Erythroblast (primary cell): ENCODE results near the gene ABHD15.
"Not testable (repeated sequence)": the region's sequence is repeated elsewhere in the genome, so short reads cannot be mapped to it uniquely, and the experiment has no call there.

Experiments used
- DNase-seq, 2 experiments: peaks; one replicate each; lab custom pipeline; 2025; lab: John Stamatoyannopoulos, UW
- GATA1 ChIP-seq: IDR thresholded peaks from 2 replicates; pipeline ENCODE4 v1.6.1; 2011; ENCODE audit warnings: low read depth, mild to moderate bottlenecking, control low read depth, low read length, moderate library complexity
- POLR2A ChIP-seq: IDR thresholded peaks from 2 replicates; pipeline ENCODE4 v1.6.1; 2011; ENCODE audit warnings: mild to moderate bottlenecking, low read length

Gene ABHD15

DNA sequence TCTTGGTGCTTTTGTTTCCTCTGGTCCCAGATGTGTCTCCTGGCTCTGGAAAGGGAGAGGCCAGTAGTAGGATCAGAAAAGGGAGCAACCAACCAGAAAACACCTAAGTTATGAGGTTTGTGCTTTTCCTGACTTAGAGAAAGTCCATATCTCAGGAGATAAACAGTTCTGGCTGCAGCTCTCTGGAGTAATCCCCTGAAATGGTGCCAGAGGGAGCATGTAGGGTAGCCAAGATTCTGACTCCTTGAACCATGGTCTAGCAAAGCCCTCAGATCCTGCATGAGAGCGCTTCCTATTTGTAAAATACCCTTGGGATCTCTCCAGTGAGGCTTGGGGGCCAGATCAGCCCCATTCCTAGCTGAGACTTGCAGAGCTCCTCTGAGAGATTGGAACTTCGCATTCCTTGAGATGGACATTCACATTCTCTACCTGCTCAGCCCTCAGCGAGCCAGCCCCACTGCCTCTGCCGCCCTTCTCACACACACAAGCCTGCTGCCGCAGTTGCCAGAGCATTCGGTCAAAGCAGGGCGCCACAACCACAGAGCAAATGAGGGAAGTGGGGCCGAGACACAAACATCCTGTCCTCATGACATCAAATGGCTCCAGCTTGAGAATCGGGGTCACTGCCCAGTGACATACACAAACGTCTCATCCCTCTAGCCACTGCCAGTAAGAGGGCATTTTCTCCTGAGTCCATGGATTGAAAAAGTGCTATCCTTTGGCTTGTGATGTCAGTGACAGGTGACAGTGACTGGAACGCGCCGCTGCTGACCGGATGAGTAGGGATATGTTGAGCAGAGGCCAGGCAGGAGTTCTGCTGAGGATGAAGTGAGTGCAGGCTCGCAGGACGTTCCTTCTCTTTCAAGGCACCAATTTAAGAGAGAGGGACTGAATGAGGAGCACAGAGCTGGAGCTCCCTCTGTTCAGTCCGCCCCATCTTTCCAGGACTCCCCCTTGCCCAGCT lies 5.0 kb downstream of the ABHD15 start:
- no peak for TF ChIP-seq GATA1
- no peak for TF ChIP-seq POLR2A
- DNase-seq, result no peak

DNA sequence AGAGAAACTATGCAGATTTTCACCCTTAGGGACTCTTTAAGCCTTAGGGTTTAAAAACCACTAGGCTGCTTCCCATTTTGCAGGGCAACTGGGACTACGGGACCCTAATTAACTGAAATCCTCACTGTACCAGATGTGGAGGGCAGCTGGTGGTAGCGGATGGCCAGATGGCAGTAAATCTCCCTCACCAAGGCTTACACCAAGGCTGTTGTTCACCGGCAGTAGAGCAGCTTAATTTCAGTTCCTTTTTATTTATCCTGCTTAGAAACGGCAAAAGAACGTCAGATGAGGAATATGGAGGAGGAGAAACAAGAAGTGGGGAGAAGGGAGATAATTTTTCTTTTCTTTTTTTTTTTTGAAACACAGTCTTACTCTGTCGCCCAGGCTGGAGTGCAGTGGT lies 6.5 kb downstream of the ABHD15 start:
- DNase-seq, result no peak
- TF ChIP-seq GATA1 (no peak), POLR2A (no peak)

DNA sequence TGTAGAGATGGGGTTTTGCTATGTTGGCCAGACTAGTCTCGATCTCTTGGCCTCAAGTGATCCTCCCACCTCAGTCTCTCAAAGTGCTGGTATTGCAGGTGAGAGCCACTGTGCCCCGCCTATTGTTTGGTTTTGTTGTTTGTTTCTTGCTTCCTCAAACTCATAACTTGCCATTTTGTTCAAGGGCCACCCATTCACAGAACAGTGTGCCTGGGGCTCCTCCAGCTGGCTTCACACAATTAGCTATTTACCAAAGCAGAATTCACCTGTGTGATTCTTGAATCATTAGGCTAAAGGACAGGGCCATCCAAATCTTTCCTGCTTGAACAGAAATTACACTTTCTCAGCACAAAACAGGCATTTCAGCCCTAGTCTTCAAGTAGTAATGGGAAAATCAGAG lies 7.2 kb downstream of the ABHD15 start:
- TF ChIP-seq POLR2A (no peak), GATA1 (no peak)
- DNase-seq, result no peak

DNA sequence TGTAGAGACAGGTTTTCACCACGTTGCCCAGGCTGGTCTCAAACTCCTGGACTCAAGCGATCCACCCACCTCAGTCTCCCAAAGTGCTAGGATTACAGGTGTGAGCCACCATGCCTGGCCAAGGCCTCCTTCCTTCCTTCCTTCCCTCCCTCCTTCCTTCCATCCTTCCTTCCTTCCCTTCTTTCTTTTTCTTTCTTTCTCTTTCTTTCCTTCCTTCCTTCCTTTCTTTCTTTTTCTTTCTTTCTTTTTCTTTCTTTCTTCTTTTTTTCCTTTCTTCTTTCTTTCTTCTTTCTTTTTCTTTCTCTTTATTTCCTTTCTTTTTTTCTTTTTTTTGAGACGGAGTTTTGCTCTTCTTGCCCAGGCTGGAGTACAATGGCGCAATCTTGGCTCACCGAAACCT lies 8.7 kb downstream of the ABHD15 start:
- DNase-seq, result not testable (repeated sequence)

DNA sequence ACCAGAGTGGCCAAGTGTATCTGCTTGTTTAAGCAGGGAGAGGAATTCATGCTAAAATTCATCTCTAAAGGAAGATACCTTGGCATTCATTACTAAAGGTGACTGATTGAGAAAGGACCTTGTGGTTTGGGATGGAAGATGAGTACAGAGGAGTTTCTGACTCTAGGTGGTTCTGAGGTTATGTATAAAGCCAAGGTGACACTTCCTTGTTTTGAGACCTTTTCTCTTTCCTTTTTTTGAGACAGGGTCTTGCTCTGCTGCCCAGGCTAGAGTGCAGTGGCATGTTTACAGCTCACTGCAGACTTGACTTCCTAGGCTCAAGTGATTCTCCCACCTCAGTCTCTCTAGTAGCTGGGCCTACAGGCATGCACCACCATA lies 9.1 kb downstream of the ABHD15 start:
- TF ChIP-seq GATA1, result no peak
- DNase-seq, result no peak

DNA sequence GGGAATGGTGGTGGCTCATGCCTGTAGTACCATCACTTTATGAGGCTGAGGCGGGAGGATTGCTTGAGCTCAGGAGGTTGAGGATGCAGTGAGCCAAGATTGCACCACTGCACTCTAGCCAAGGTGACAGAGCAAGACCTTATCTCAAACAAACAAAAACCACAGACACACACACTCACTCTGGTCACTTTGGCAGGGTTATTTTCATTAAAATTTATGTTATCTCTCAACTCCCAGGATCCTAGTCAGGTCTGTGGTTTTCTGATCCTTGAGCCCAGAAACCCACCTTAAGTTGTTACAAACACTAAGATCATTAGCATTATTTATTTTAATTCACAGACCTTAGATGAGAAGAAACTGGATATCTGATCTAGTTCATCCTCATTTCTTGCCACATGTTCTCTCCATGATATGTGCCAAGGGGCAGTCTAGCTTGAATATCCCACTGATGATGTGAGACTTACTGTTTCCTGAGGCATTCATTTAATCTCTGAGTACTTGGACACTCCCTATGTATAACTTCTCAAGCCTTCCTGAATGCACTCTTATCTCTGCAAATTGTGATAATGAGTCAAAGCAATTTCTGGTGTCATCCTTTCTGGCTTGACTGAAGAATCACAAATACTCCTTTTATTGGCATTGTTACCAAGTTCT lies 9.6 kb downstream of the ABHD15 start:
- DNase-seq, result peak; percentile 29 to 61
- TF ChIP-seq POLR2A (no peak), GATA1 (no peak)

DNA sequence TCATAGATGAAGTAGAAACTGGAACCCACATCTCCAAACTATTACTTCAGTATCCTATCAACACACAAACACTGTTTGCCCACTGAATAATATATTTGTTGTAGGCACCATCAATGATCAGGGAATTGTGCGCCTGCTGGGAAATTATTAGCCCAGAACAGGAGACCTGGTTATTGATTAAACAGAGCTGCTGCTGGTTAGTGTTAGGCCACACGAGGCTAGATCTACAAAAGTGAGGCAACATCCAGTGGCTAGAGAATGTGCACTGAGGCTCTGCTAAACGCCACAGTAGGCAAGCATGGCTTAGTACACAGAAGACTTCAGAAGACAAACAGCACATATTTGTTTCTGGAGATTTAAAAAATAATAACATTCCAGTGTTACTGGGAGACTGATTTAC lies 11.0 kb downstream of the ABHD15 start:
- DNase-seq, result no peak
- TF ChIP-seq GATA1, result no peak

DNA sequence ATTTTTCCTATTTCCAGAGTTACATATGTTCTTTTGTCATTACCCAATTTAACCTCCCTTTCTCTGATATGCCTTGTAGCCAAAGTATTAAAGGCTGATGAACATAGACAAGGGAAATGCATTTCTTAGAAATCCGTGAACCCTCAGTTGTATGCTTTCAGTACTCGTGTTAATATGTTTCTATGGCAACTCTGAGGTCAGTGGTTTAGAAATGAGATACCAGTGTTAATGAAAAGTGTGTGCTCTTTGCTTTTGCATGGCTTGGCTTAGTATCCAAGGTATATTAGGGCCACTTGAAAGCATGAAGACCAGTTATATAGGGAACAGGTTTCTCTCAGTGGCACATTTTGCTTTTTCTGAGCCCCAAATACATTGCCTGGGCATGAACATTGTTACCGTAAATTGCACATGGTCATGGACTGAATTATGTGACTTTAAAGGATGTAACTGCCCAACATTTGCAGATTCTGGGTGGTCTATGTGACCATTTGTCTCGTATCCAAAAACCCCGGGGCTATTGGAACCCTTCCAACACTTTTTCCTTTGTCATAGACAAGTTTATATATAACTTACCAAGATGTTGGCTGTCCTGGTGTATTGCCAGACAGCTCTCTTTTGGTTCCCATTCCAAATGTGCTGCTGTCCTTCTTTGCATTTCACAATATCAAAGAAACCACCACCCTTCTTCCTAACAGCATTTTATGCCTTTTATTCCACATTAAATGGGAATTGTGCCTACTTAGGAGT lies 17.5 kb downstream of the ABHD15 start:
- DNase-seq, result no peak
- TF ChIP-seq GATA1 (no peak), POLR2A (no peak)

DNA sequence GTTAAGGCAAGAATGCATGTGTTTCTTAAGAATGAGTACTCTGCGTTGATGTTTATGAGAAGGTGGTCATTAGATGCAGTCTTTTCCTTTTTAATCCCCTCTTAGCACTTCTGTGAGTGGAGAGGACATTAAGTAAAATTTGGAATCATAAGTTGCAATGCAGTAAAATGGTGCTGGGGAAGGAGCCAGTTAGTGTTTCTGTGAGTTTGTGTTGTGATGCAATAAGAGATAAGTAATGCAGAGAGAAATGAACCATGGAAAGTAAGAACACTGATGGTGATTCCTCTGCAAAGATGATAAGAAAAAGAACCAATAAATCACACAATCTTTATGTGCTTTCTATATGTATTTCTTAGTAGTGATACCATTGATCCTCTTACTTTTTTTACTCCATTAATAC lies 20.0 kb downstream of the ABHD15 start:
- TF ChIP-seq GATA1 (no peak), POLR2A (no peak)
- DNase-seq, result no peak

DNA sequence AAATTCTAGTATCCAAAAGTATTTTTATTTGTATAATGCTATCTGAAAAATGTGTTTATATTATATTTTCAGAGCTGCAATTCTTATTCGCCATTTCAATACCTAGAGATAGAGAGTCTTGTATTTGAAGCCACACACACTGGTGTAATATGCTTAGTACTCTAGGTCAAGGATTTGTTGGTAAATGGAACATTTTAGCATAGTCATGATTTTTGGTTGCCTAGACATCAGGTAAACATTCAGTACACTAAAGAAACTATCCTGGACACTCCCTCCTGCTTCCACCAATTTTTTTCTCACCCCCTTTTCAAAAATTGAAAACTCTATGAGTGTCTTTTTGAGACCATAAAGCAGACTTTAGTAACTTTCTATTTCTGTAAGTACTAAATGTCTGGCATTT lies 20.8 kb downstream of the ABHD15 start:
- peak; percentile 17 to 20 for DNase-seq
- no peak for TF ChIP-seq GATA1
- TF ChIP-seq POLR2A, result no peak

DNA sequence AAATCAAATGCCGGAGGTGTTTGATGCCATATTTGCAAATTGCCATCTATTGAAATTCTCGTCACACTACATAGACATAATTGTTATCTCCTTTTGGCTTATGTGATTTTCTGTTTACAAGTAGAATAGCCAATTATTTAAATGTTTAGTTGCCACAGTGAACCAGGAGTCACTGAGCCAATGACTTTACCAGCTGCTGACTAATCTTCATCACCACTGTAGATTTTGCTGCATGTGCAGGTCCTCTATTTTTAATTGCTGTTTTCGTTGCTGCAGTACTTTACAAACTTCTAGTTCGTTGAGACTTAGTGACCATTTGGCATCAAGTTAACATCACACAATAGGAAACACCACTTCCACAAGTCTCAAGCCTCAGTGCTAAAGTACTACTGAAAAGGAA lies 22.8 kb downstream of the ABHD15 start:
- DNase-seq, result no peak
- TF ChIP-seq POLR2A (no peak), GATA1 (no peak)

DNA sequence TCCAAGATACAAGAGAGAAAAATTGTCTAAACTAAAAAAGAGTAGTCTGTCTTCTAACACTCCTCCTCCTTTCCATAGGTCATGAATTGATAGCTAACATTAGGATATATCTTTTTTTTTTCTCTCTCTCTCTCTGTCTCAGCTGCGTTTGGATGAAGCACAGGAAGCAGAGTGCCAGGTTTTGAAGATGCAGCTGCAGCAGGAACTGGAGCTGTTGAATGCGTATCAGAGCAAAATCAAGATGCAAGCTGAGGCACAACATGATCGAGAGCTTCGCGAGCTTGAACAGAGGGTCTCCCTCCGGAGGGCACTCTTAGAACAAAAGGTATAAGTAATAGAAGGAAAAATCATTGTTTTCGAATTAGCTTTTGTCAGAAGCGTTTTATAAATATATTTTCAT lies 32.9 kb downstream of the ABHD15 start:
- no peak for TF ChIP-seq POLR2A
- no peak for DNase-seq

DNA sequence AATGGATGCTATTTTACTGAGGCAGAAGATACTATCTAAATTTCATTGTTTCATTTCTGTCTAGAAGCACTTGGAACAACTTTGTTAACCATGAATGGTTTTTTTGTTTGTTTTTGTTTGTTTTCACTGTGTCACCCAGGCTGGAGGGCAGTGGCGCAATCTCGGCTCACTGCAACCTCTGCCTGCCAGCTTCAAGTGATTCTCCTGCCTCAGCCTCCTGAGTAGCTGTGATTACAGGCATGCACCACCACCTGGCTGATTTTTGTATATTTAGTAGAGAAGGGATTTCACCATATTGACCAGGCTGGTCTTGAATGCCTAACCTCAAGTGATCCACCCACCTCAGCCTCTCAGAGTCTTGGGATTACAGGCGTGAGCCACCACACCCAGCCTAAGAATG lies 40.5 kb downstream of the ABHD15 start:
- no peak for DNase-seq
- TF ChIP-seq POLR2A (no peak), GATA1 (no peak)

DNA sequence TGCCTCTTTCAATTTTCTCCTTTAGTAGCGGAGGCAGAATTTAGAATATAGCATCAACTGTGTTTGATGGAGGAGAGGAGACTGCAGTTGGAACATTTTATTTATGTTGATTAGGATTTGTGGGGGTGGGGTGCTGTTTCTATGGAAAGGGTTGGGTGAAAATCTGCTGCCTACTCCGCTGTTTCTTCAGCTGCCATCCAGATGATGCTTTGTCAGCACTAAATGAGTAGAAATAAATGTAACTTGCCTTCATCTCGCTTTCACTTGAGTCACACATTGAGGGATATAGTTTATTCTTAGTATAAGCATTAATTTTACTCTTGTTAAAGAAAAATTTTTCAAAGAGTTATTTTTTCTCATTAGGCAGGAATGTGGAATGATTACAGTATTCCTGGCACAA lies 42.1 kb downstream of the ABHD15 start:
- TF ChIP-seq POLR2A (no peak), GATA1 (no peak)

DNA sequence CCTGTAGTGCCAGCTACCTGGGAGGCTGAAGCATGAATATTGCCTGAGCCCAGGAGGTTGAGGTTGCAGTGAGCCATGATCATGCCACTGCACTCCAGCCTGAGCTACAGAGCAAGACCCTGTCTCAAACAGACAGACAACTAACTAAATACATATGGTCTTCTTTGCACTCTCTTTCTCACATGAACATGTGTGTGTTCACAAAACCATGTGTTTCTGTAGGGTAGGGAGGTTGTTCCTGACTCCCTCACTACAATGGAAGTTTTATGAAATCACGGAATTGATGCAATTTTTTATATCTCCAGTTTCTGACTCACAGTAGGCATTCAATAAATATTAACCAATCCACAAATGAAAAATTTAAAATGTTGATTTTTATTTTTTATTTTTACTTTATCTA lies 48.5 kb downstream of the ABHD15 start:
- no peak for TF ChIP-seq GATA1
- TF ChIP-seq POLR2A, result no peak
- DNase-seq, result no peak

More for the DNA sequence above, 42.1 kb downstream of the ABHD15 start:
- no peak for DNase-seq
